Activated naive CD8-positive, alpha-beta T cell treated with anti-CD3 and anti-CD28 coated beads, Interleukin-2, amount 10 ng/mL, durations not matched to agents 7 days and 5 days (primary cell): ENCODE measurements around the gene COQ4. TPM values are rescaled to one million over a fixed set of nuclear protein-coding genes. Genes with fewer than 3 reads are reported as not detected.

Source experiments
- ATAC-seq: fragments of 150-1000 bp; cut with Tn5 transposase; one replicate; pipeline ENCODE4 v1.10.0; 2021; ENCODE audit warnings: low read depth, moderate library complexity
- POLR2A ChIA-PET: fragments of 350-600 bp; sonication (Branson Sonifier 250); formaldehyde crosslinking; loops from one replicate; lab custom pipeline; 2021; ENCODE audit warnings: antibody characterized with exemption; lab: Charles Lee
- DNase-seq: peaks from one replicate; pipeline ENCODE4 v3.0.0; 2021
- H3K27ac Mint-ChIP-seq: one replicate; pipeline ENCODE4 v1.8.0; 2022; ENCODE audit warnings: mild to moderate bottlenecking, mixed read lengths
- H3K27me3 Mint-ChIP-seq: one replicate; pipeline ENCODE4 v1.8.0; 2022; ENCODE audit warnings: mild to moderate bottlenecking, moderate library complexity, mixed read lengths
- H3K36me3 Mint-ChIP-seq: one replicate; pipeline ENCODE4 v1.8.0; 2021; ENCODE audit warnings: mild to moderate bottlenecking, mixed read lengths
- H3K4me1 Mint-ChIP-seq: one replicate; pipeline ENCODE4 v1.8.0; 2021; ENCODE audit warnings: mixed read lengths
- H3K4me3 Mint-ChIP-seq: one replicate; pipeline ENCODE4 v1.8.0; 2022; ENCODE audit warnings: mild to moderate bottlenecking, moderate library complexity, mixed read lengths
- H3K9me3 Mint-ChIP-seq: one replicate; pipeline ENCODE4 v1.8.0; 2021; ENCODE audit warnings: mixed read lengths
- total RNA-seq, 2 experiments: library from RNA; stranded (reverse); gene quantifications; one replicate each; pipeline ENCODE4 v1.2.3, GENCODE V29; 2021

The COQ4 gene
- total RNA-seq, 2 experiments from 2014 or later, result 34.9 to 35.1 TPM

DNA sequence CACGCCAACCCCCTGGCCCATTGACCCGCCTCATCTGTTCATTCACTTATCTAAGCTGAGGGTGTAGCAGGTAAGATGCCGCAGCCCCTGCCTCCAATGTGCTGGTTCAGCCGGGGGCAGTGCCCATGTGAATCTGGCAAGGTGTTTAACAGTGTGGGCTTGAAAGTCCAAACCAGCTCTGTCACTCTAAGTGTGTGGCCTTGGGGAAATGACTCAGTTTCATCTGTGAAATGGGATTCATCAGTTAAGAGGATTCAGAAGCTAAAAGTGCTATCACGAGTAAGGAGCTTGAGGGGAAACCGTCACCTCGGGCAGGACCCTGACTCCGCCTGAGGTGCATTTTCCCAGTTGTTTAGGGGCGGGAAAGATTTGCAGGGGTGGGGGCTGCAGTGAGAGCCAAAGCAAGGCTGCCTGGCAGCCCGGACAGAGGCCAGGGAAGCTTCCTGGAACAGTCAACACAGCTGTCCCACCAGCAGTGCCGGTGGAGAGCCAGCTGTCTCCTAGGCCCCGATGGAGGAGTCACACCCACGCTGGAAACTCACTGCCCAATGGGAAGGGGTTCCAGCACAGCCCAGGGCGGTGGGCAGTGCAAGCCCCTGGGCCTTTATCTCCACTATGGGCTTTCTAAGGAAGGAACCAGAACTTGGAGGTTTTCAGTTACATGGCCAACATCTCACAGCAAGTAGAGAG, 38.8 kb downstream of the COQ4 start:
- Mint-ChIP-seq H3K4me3 (peak overlapping the region; percentile 88), H3K27me3 (no peaks in the 10 kb centered on the region), H3K4me1 (peaks cover 8% of the 10 kb centered on the region), H3K36me3 (no peaks in the 10 kb centered on the region), H3K27ac (peak overlapping the region; percentile 79), H3K9me3 (no peaks in the 10 kb centered on the region)
- ATAC-seq, result no peak
- DNase-seq, result peak; percentile 34
- POLR2A ChIA-PET, result interaction anchor here (0.8 to 2.5 kb wide), 4 partner anchors 10 to 192 kb away, joined by 3 to 23 read pairs (median 5); partner anchors contain the start of gene URM1

DNA sequence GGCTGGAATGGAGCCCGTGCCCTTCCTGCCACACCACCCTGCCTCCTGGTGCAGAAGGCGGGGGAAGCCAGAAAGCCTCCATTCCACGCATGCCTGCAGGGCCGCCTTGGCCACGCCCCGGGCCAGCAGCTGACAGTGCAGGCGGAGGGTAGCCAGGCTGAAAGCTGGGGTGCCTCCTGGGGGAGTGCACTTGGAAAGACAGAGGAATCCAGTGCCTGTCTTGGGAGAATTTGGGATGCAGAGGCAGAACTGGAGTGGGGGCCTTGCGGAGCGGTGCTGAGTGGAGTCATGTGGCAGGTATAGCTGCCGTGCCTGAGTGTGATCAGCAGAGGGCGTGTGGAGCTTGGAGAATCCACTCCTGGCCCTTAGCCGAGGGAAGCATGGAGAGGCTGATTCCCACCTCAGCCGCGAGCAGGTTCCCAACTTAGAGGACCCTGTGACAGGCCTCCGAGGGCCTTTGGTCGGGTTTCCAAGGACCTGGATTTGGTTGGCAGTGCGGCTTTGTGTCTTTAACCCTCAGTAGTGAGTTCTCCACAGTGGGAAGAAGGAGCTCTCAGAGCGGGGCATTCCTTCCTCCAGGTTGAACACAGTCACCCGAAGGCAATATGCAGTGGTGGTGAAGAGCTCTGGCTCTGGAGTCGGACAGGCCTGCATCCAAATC, 39.5 kb downstream of the COQ4 start:
- ATAC-seq (peak; percentile 85), DNase-seq (peak; percentile 74)
- Mint-ChIP-seq H3K4me1 (peaks cover 8% of the 10 kb centered on the region), H3K4me3 (peak overlapping the region; percentile 88), H3K36me3 (no peaks in the 10 kb centered on the region), H3K27me3 (no peaks in the 10 kb centered on the region), H3K27ac (peak overlapping the region; percentile 79), H3K9me3 (no peaks in the 10 kb centered on the region)
- POLR2A ChIA-PET, result interaction anchor here (0.5 to 2.5 kb wide), 6 partner anchors 9 to 191 kb away, joined by 3 to 23 read pairs (median 4); partner anchors contain the start of genes CERCAM, CIZ1 and URM1

DNA sequence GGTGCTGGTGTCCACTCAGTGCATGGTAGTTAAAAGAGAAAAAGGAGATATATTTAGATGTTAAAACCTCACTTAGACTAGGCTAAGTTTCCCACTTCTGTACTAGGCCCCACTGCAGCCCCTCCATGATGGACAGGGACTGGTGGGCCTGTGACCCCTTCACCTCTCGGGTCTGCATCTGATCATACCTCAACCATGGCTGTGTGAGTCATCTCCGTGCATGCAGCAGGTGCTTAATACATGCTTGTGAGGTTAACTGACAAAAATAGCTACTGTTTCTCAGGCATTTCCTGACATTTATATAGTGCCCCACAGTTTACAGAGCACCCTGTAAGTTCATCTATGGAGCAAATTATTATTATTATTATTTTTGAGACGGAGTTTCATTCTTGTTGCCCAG, 40.1 kb downstream of the COQ4 start:
- Mint-ChIP-seq H3K9me3 (no peaks in the 10 kb centered on the region), H3K4me1 (peaks cover 8% of the 10 kb centered on the region), H3K4me3 (no peak overlapping the region), H3K27me3 (no peaks in the 10 kb centered on the region), H3K27ac (no peak overlapping the region), H3K36me3 (no peaks in the 10 kb centered on the region)
- no peak for DNase-seq
- ATAC-seq, result no peak
- POLR2A ChIA-PET, result interaction anchor here (0.5 to 2.5 kb wide), 6 partner anchors 9 to 190 kb away, joined by 3 to 23 read pairs (median 4); partner anchors contain the start of genes CERCAM, CIZ1 and URM1

DNA sequence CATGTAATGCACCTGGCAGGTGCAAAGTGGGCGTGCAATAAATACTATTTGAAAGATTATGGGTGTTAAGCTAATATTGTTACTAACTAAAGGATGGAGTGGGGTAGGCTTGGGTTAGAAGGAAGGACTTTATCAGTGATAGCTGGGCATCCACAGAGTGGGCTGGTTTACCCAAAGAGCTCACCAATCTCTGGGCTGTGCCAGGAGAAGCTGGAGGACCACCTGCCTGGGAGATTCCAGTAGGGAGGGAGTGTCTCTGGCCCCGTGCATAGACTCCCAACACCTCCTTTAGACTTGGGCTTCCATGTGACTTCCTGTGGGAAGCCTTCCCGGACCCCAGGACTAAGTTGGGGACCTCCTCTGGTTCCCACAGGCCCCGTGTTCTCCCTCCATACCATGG, 42.9 kb downstream of the COQ4 start:
- ATAC-seq (no peak), DNase-seq (no peak)
- Mint-ChIP-seq H3K4me1 (peaks cover 13% of the 10 kb centered on the region), H3K4me3 (peak overlapping the region; percentile 57), H3K36me3 (no peaks in the 10 kb centered on the region), H3K27ac (peak overlapping the region; percentile 38), H3K27me3 (no peaks in the 10 kb centered on the region), H3K9me3 (no peaks in the 10 kb centered on the region)
- POLR2A ChIA-PET, result interaction anchor here (1.5 kb wide), 1 partner anchor 55 kb away, joined by 3 read pairs; the partner anchor contains the start of gene CERCAM

DNA sequence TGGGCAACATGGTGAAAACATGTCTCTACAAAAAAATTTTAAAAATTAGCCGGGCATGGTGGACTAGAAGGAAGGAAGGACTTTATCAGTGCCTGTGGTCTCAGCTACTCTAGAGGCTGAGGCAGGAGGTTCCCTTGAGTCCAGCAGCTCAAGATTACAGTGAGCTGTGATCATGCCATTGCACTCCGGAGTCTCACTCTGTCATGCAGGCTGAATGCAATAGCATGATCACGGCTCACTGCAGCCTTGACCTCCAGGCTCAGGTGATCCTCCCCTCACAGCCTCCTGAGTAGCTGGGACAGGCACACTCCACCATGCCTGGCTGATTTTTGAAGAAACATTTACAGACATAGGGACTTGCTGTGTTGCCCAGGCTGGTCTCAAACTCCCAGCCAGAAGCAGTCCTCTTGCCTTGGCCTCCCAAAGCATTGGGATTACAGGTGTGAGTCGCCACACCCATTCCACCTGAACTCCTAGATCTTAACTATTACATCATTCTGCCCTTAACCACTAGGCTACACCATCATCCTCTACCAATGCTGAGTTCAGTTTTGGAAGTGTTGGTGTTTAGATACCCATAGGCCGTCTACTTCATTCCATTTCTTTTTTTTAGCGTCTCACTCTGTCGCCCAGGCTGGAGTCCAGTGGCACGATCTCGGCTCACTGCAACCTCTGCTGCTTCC, 46.5 kb downstream of the COQ4 start:
- H3K27me3 Mint-ChIP-seq, result no peaks in the 10 kb centered on the region
- H3K4me3 Mint-ChIP-seq, result no peak overlapping the region
- ATAC-seq (no peak), DNase-seq (no peak)
- H3K36me3 Mint-ChIP-seq, result peaks cover 5% of the 10 kb centered on the region
- POLR2A ChIA-PET, result no interaction called here
- peaks cover 29% of the 10 kb centered on the region for H3K4me1 Mint-ChIP-seq
- H3K9me3 Mint-ChIP-seq, result no peaks in the 10 kb centered on the region
- H3K27ac Mint-ChIP-seq, result no peak overlapping the region

DNA sequence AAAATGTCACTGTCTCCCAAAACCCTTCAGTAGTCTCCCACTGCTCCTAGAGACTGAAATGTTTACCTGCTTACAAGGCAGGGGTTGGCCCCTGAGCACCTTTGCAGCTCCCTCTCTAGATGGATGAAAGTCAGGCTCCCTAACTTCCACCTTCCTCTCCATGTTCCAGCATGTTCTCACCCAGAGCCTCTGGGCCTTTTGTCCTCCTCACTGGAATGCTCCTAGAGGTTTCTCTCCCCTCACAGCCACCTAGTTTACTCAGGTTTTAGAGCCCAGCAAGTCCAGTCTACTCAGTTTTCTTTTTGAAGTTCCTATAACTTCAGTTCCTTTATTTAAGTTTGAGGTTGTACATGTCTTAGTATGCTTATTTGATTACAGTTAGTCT, 47.7 kb downstream of the COQ4 start:
- no peaks in the 10 kb centered on the region for H3K27me3 Mint-ChIP-seq
- POLR2A ChIA-PET, result interaction anchor here (0.6 to 2.7 kb wide), 7 partner anchors 8 to 242 kb away, joined by 3 to 23 read pairs (median 4); partner anchors contain the start of gene CERCAM
- DNase-seq (no peak), ATAC-seq (no peak)
- H3K27ac Mint-ChIP-seq, result peak overlapping the region; percentile 90
- peaks cover 5% of the 10 kb centered on the region for H3K36me3 Mint-ChIP-seq
- peak overlapping the region; percentile 93 for H3K4me3 Mint-ChIP-seq
- H3K4me1 Mint-ChIP-seq, result peaks cover 26% of the 10 kb centered on the region
- H3K9me3 Mint-ChIP-seq, result no peaks in the 10 kb centered on the region

DNA sequence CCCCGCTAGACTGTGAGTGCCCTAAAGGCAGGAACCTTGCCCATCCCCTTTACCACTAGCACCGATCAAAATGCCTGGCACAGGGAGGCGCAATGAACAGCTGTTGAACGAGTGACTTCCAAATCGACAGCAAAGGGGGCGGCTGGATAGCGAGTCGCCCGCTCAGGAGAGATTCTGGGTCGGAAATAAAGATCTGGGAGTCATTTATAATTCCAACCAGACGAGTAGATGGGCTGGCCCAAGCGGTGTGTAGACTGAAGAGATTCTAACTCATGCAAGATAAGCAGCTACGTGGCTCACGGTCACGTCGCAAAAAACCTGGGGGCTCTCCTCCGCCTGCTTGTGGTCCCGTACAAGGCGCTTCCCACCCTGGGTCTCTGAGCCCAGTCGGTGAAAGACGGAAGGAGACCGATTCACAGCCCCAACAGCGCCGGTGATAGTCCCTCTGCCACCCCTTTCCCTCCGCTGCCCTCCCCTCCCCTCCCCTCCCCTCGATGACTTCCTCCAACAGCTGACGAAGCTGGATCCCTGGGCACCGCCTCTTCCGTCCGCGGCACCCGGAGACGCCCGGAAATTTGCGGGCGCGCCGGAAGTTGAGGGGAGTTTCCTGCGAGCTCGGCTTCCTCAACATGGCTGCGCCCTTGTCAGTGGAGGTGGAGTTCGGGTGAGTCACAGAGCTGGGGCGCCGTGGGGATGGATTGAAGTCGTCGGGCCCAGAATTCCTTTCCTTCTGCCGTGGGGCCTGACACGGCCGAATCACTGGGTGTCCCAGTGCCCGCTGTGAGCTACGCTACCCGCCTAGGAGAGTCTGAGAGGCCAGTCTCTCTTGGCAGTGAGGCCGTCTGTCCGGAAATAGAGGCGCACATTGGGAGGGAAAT, 48.4 kb downstream of the COQ4 start, which contains the start of gene URM1:
URM1 (plus strand) TSS at position 623 of the 878 bp plus-strand sequence; CDS start at position 630, 7 bp downstream.
- POLR2A ChIA-PET, result interaction anchor here (0.6 to 2.7 kb wide), 14 partner anchors 9 to 243 kb away, joined by 3 to 23 read pairs (median 3); partner anchors contain the start of genes CERCAM, GLE1 and SPTAN1

DNA sequence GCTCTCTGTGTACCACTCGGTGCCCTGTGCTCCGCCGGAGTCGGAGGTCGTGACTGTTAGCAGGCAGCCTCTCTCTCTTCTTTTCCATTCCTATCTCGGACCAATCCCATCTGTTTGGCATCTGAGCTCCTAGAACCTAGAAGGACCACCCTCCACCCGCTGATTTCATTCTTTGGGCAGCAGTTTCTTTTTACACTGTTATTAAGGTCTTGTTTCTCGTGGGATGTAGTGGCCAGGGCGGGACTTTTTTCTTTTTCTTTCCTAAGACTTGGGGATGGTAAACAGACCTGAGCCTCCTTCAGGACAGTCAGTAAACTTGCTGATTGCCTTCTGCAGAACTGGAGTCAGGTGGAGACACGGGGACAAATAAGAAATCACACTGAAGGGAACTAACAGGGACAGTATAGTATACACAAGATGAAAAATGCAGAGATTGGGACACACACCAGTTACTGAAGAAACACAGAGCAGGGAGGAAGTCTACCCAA, 49.0 kb downstream of the COQ4 start:
- H3K27ac Mint-ChIP-seq, result peak overlapping the region; percentile 90

More for the DNA sequence above, 48.4 kb downstream of the COQ4 start, which contains the start of gene URM1:
- DNase-seq (peak; percentile 96), ATAC-seq (peak; percentile 94)
- Mint-ChIP-seq H3K4me1 (peaks cover 25% of the 10 kb centered on the region), H3K9me3 (no peaks in the 10 kb centered on the region), H3K27me3 (no peaks in the 10 kb centered on the region), H3K36me3 (peaks cover 7% of the 10 kb centered on the region), H3K27ac (peak within 1 kb of the TSS; percentile 90), H3K4me3 (peak within 1 kb of the TSS; percentile 93)

DNA sequence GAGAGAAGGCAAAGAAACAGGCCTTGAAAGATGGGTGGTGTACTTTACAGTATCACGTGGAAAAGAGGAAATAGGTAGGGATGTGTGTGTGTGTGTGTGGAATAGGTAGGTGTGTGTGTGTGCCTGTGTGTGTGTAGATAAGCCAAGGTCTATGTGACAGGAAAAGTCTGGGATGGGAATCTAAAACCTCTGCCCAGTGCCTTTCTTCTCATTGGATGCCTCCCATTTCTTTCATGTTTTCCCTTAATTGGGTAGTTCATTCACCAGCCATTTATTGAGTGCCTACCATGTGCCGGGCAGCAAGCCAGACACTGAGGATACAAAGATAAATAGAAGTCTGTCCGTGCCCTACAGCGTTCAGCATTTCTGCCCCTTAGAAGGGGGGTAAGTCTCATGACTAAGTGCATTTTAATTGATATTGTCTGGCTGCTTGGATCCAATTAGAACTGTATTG, 49.6 kb downstream of the COQ4 start:
- POLR2A ChIA-PET, result interaction anchor here (0.5 to 2.7 kb wide), 9 partner anchors 10 to 296 kb away, joined by 3 to 23 read pairs (median 5); partner anchors contain the start of genes CERCAM and SPTAN1
- no peaks in the 10 kb centered on the region for H3K27me3 Mint-ChIP-seq
- H3K27ac Mint-ChIP-seq, result peak overlapping the region; percentile 90
- ATAC-seq, result no peak
- peaks cover 25% of the 10 kb centered on the region for H3K4me1 Mint-ChIP-seq
- H3K4me3 Mint-ChIP-seq, result peak overlapping the region; percentile 93
- no peak for DNase-seq
- no peaks in the 10 kb centered on the region for H3K9me3 Mint-ChIP-seq
- peaks cover 7% of the 10 kb centered on the region for H3K36me3 Mint-ChIP-seq

More for the DNA sequence above, 49.0 kb downstream of the COQ4 start:
- ATAC-seq, result no peak
- POLR2A ChIA-PET, result interaction anchor here (0.6 to 2.7 kb wide), 12 partner anchors 10 to 296 kb away, joined by 3 to 23 read pairs (median 4); partner anchors contain the start of genes CERCAM, GLE1 and SPTAN1
- Mint-ChIP-seq H3K27me3 (no peaks in the 10 kb centered on the region), H3K4me1 (peaks cover 25% of the 10 kb centered on the region), H3K4me3 (peak overlapping the region; percentile 93), H3K9me3 (no peaks in the 10 kb centered on the region), H3K36me3 (peaks cover 7% of the 10 kb centered on the region)
- no peak for DNase-seq

DNA sequence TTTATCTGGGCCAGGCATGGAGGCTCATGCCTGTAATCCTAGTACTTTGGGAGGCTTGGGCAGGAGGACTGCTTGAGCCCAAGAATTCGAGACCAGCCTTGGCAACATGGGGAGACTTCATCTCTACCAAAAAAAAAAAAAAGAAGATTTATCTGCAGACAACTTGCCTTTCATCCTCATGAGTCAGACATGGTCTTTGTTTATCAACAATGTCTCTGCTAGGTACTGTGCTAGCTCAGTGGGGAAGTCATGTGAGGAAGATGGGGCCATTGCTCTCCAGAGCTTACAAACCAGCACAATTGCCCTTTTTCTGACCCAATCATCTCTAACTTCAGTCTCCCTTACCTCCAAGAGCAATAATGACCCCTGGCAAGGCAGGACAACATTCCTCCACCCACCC, 50.1 kb downstream of the COQ4 start:
- Mint-ChIP-seq H3K27me3 (no peaks in the 10 kb centered on the region), H3K36me3 (peaks cover 7% of the 10 kb centered on the region), H3K9me3 (no peaks in the 10 kb centered on the region), H3K27ac (peak overlapping the region; percentile 90), H3K4me1 (peaks cover 25% of the 10 kb centered on the region), H3K4me3 (peak overlapping the region; percentile 93)
- DNase-seq (no peak), ATAC-seq (no peak)
- POLR2A ChIA-PET, result interaction anchor here (0.5 to 2.7 kb wide), 3 partner anchors 11 to 294 kb away, joined by 4 to 23 read pairs (median 6); no protein-coding TSS in a partner anchor

DNA sequence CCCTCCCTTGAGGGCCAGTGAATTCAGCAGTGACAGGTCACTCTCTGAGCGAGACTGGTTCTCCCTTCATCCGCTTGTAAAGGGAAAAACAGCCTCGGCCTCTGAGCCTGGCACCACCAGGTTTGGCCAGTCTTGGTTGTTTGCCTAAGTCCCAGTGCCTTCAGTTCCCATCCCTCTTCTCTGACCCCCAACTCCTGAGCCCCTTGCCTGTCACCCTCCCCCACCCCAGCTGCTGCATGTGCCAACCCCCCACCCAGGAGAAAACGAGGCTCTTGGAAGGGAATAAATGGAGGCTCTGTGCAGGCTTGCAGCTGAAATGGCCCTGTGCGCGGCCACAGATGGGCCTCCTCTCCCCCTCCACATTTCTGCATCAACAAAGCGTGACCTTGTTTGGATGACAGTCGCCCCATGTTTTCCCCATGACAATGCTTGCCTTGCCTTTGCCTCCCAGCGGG, 51.6 kb downstream of the COQ4 start:
- H3K27ac Mint-ChIP-seq, result no peak overlapping the region
- no peaks in the 10 kb centered on the region for H3K27me3 Mint-ChIP-seq
- H3K4me3 Mint-ChIP-seq, result no peak overlapping the region
- H3K4me1 Mint-ChIP-seq, result peaks cover 25% of the 10 kb centered on the region
- H3K36me3 Mint-ChIP-seq, result peaks cover 10% of the 10 kb centered on the region
- POLR2A ChIA-PET, result no interaction called here
- no peak for DNase-seq
- H3K9me3 Mint-ChIP-seq, result no peaks in the 10 kb centered on the region
- ATAC-seq, result no peak

DNA sequence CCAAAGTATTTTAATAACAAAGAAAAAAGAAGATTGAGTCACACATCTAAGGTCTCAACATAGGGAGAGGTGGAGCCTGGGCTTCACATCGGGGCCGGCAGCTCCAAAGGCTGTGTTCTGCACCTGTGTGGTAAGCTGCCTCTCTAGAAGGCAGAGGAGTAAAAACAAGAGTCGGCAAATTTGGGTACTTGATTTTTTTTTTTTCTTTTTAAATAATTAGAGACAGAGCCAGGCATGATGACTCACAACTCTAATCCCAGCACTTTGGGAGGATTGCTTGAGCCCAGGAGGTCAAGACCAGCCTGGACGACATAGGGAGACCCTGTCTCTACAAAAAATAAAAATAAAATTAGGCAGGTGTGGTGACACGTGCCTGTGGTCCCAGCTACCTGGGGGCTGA, 53.2 kb downstream of the COQ4 start:
- H3K4me1 Mint-ChIP-seq, result peaks cover 17% of the 10 kb centered on the region
- no peak overlapping the region for H3K4me3 Mint-ChIP-seq
- POLR2A ChIA-PET, result no interaction called here
- no peaks in the 10 kb centered on the region for H3K27me3 Mint-ChIP-seq
- ATAC-seq, result no peak
- peaks cover 10% of the 10 kb centered on the region for H3K36me3 Mint-ChIP-seq
- DNase-seq, result no peak
- no peak overlapping the region for H3K27ac Mint-ChIP-seq
- H3K9me3 Mint-ChIP-seq, result no peaks in the 10 kb centered on the region
